ENCODE data around the gene TRIM3.

DNA sequence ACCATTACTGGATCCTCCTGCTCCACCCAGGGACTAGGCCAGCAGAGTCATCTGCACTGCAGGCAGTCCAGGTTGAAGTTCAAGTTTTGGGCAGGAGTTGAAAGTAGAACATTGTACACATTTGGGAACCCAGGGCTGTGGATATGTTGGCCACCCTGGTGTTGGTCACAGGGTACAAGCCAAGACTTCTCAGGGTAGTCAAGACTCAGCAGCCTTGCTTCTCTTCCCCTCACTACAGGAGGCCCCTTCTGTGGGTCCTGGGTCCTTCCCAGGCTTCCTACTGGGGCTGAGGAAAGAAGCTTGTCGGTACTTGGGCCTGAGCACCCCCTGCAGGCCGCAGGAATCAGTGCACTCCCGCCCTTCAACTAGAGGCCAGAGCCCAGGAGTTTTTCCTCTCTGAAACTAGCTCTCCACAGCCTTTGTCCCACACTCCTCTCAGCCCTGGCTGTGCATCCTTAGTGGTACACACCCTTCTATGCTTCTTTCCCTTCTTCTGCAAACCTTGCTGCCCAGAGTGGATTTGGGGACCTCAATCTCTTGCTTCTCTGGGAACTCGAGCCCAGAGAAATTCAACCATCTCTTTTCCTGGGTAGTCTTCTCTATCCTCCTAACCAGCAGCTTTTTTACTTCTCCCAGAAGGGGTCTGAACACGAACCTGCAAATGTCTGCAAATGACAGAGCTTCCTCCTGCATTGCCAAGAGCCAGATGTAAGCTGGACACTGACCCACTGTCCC lies 30.3 kb downstream of the TRIM3 start:
- TF ChIP-seq GATA2 (IDR thresholded peaks at IDR 0.05; ENCODE audit: low read depth, low read length) (no peak), GATA3 (IDR thresholded peaks at IDR 0.05; ENCODE audit: low read depth, low read length) (no peak)
